GM21825 (cell line): ENCODE data around the gene FMNL2.

ENCODE experiments used
- ATAC-seq: cut with Tn5 transposase; IDR thresholded peaks from one replicate; pipeline ENCODE4 v1.9.1; 2021; ENCODE audit warnings: mild to moderate bottlenecking, moderate library complexity; ENCODE audit not compliant: unreplicated experiment

Gene FMNL2

GRCh38 chr2:152602750-152603149, 267.8 kb downstream of the FMNL2 start:
- no peak for ATAC-seq

- ATAC-seq = no peak
These were observed 268.2 kb downstream of the FMNL2 start for GRCh38 chr2:152603166-152603565.

GRCh38 chr2:152606081-152606480, 271.1 kb downstream of the FMNL2 start:
- no peak for ATAC-seq

GRCh38 chr2:152606941-152607340, 272.0 kb downstream of the FMNL2 start:
- no peak for ATAC-seq

GRCh38 chr2:152607793-152608300, 272.9 kb downstream of the FMNL2 start:
- no peak for ATAC-seq

GRCh38 chr2:152609154-152609553, 274.2 kb downstream of the FMNL2 start:
- no peak for ATAC-seq

GRCh38 chr2:152609699-152610098, 274.7 kb downstream of the FMNL2 start:
- no peak for ATAC-seq

- peak; percentile 80 for ATAC-seq
These were observed 276.7 kb downstream of the FMNL2 start for GRCh38 chr2:152611458-152612231.

- ATAC-seq = peak; percentile 35
These were observed 278.3 kb downstream of the FMNL2 start for GRCh38 chr2:152613235-152613634.

- ATAC-seq = no peak
These were observed 280.2 kb downstream of the FMNL2 start for GRCh38 chr2:152615177-152615576.

- no peak for ATAC-seq
These were observed 282.6 kb downstream of the FMNL2 start for GRCh38 chr2:152617456-152618192.

GRCh38 chr2:152618193-152618564, 283.2 kb downstream of the FMNL2 start:
- ATAC-seq = no peak

GRCh38 chr2:152620208-152620607, 285.2 kb downstream of the FMNL2 start:
- ATAC-seq = no peak

- ATAC-seq = no peak
These were observed 286.0 kb downstream of the FMNL2 start for GRCh38 chr2:152620985-152621384.

- no peak for ATAC-seq
These were observed 287.2 kb downstream of the FMNL2 start for GRCh38 chr2:152622219-152622618.

GRCh38 chr2:152623076-152623740, 288.2 kb downstream of the FMNL2 start:
- ATAC-seq = no peak

- ATAC-seq = no peak
These were observed 288.8 kb downstream of the FMNL2 start for GRCh38 chr2:152623775-152624174.

- no peak for ATAC-seq
These were observed 289.8 kb downstream of the FMNL2 start for GRCh38 chr2:152624805-152625204.

GRCh38 chr2:152626911-152627339, 292.0 kb downstream of the FMNL2 start:
- ATAC-seq = no peak

- peak; percentile 55 for ATAC-seq
These were observed 292.5 kb downstream of the FMNL2 start for GRCh38 chr2:152627351-152627957.

- no peak for ATAC-seq
These were observed 294.2 kb downstream of the FMNL2 start for GRCh38 chr2:152629202-152629601.
